Dedifferentiated amniotic fluid mesenchymal stem cell (primary cell): ENCODE measurements around the gene ASB13.
A peak's percentile ranks its signal among the peaks of the same experiment; 100 is the strongest.
"Not testable (repeated sequence)": the region's sequence is repeated elsewhere in the genome, so short reads cannot be mapped to it uniquely, and the experiment has no call there.

Source experiments
- DNase-seq: peaks from one replicate; pipeline ENCODE4 v3.0.0-alpha.2; 2016; ENCODE audit errors: extremely low spot score

The ASB13 gene

DNA sequence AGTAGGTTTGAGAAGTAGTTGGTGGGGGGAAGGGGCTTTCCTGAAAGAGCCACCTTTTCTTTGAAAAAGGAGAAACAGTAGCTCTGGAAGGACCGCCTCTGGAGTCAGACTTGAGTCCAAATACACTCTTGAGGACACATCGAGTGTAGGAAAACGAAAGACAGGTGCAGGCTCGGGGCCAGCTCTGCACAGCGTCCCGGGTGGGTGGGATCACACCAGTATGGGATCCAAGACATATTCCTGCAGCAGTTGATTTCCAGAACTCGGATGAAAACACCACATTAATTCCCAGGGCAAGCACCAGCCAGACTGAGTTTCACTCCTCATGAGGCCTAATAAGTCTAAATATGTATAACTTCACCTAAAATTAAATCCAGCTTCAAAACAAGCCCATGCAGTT is 61.4 kb downstream of the ASB13 start:
- no peak for DNase-seq

- DNase-seq: no peak
Observed at GRCh38 chr10:5604236-5604925, 62.0 kb downstream of the ASB13 start.

GRCh38 chr10:5603848-5604170 is 62.6 kb downstream of the ASB13 start:
- DNase-seq: no peak

- no peak for DNase-seq
Observed at GRCh38 chr10:5603091-5603847, 63.1 kb downstream of the ASB13 start.

DNA sequence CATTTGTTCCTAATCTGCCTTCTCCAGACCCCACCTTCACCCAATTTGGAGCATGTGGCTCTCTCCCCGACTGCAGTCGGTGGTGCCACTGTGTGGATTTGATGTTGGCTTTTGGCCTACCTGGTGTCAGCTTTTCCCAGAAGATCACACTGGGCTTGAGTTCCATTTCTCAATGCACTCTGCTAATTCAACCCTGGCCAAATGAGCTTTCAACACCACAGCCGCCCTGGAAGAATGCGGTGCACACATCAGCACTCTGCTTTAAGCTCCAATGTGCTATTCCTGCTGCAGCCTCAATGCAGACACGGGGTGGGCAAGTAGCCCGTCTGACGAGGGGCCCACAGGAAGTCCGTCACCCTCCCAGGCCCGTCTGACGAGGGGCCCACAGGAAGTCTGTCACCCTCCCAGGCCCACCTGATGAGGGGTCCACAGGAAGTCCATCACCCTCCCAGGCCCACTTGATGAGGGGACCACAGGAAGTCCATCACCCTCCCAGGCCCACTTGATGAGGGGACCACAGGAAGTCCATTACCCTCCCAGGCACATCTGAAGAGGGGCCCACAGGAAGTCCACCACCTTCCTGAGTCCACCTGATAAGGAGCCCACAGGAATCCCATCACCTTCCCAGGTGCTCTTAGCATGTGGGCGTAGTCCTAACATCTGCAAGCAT is 64.4 kb downstream of the ASB13 start:
- no peak for DNase-seq

- no peak for DNase-seq
Observed at GRCh38 chr10:5600908-5601307, 65.5 kb downstream of the ASB13 start.

GRCh38 chr10:5599613-5600520 is 66.5 kb downstream of the ASB13 start:
- no peak for DNase-seq

- no peak for DNase-seq
Observed at GRCh38 chr10:5598085-5598690, 68.2 kb downstream of the ASB13 start.

DNA sequence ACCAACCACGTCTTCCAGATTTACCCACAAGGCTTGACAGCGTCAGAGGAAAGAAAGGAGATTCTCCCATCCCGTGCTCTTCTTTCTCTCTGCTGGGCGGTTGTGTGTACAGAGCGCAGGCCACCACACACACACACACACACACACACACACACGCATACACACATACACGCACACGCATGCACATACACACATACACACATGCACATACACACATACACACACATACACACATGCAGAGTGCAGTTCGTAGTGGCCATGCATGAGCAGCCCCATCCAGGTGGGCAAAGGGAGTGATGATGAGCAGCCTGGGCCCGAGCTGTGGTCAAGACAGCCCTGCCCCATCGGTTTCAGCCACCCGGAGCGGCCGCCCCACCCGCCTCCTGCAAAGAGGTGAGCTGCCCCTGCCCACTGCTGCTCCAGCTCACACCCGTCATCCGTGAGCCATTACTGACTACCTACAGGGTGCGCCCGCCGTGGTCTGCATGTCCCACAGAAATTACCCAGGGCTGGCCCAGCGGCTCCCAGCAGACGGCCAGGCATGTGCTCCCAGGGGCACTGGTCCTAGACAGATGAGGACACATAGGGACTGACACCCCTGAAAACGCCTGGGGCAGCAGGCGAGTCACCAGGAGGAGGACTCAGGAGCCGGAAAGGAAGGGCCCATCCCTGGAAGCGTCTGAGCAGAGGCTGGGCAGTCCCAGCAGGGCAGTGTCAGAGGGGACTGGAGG is 69.6 kb downstream of the ASB13 start:
- DNase-seq: no peak

- peak; percentile 48 for DNase-seq
Observed at GRCh38 chr10:5595994-5596471, 70.4 kb downstream of the ASB13 start.

GRCh38 chr10:5595591-5595990 is 70.8 kb downstream of the ASB13 start:
- DNase-seq: no peak

DNA sequence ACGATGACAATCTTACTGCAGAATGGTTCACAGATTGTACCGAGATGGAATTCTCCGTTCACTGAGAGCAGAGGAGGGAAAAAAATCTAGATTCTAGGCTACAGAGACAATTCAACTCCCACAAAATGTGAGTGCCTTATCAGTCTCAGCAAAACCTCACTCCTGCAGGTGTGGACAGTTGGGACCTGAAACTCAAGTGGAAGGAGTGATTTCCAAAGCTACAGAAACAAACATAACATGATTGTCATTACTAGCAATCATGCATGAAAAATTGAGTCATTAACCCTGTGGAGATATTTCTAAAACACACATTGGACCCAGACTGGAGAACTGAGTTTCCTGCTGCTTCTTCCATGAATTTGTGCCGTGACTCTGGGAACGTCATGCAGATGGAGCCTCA is 71.3 kb downstream of the ASB13 start:
- no peak for DNase-seq

DNA sequence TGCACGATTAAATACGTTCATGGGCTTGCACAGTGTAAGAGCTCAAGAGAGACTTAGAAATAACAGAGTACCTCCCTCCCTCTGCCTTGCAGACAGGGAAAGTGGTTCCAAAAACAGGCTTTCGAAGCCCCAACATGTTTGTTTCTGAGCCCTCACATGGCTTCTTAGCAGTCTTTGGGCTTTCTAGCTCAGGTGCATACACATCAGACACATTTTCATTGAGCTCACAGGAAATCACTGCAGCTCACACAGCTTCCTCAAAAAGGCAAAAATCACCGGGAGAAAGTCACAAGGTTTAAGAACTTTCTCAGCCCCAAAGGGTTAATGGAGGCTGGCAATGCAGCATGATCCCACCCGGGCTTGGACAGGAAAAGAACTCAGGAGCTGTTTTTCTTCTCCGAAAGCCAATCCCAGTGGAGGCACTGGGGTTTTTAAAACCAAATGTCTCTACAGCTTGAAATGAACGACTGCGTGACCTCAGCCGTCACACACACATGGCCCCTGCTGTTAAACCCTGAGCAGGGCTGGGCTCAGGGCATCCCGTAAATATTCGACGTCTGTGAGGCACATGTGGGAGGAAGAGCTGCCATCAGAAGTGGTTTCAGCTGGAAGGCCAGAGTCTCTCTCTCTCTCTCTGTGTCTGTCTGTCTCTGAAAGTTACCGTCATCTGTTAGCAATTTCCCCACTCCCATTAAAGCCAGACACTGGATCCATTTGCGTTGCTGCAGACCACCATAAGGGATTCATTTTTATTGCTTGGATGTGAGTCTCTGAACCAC is 71.9 kb downstream of the ASB13 start:
- no peak for DNase-seq

DNA sequence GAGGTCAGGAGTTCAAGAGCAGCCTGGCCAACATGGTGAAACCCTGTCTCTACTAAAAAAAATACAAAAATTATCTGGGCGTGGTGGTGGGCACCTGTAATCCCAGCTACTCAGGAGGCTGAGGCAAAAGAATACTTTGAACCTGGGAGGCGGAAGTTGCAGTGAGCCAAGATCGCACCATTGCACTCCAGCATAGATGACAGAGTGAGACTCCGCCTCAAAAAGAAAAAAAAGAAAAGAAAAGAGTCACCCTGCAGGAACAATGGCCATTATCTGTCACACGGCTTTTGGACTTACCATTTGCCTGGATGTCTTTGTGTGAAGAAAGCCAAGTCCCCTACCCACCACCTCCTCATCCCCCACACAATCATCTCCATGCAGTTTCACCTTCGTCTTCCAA is 73.0 kb downstream of the ASB13 start:
- DNase-seq: not testable (repeated sequence)

GRCh38 chr10:5592070-5592469 is 74.3 kb downstream of the ASB13 start:
- DNase-seq: no peak

- no peak for DNase-seq
Observed at GRCh38 chr10:5591336-5591824, 75.0 kb downstream of the ASB13 start.

DNA sequence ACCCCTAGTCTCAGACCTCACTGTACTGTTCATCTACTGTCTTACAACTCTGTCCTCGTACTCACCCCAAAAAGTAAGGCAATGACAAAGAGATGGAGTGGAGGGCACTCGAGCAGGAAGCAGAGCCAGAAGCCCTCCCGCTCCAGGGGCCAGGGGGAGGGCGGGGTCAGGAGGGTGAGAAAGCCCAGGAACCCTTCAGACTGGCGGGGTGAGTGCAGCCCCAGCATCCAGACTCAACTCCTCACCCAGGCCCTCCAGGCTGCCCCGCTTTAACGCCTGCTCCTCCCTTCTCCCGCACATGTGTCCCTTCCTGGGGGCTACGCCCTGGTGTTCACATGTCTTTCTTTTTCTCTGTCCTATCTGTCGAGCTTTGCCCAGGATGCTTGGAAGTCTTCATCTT is 75.6 kb downstream of the ASB13 start:
- no peak for DNase-seq

GRCh38 chr10:5589661-5590511 is 76.5 kb downstream of the ASB13 start:
- peak; percentile 38 for DNase-seq
